Effector memory CD8-positive, alpha-beta T cell (primary cell): ENCODE results near the gene ZNF500.
A peak's percentile ranks its signal among the peaks of the same experiment; 100 is the strongest.

Experiments used
- ATAC-seq: fragments of 150-1000 bp; cut with Tn5 transposase; replicated peaks from 2 replicates; pipeline ENCODE4 v1.10.0; 2021; ENCODE audit warnings: mild to moderate bottlenecking, moderate library complexity
- DNase-seq, 3 experiments: peaks; one replicate each; pipeline ENCODE4 v3.0.0; 2021
- H3K27ac Mint-ChIP-seq, 2 donors: one replicate each; pipeline ENCODE4 v1.8.0; 2022; ENCODE audit warnings: mild to moderate bottlenecking in 2 of 2, mixed read lengths in 2 of 2, moderate library complexity in 2 of 2
- H3K27me3 Mint-ChIP-seq, 2 donors: one replicate each; pipeline ENCODE4 v1.8.0; 2022; ENCODE audit warnings: mixed read lengths in 2 of 2
- H3K36me3 Mint-ChIP-seq: one replicate; pipeline ENCODE4 v1.8.0; 2022; ENCODE audit warnings: mild to moderate bottlenecking, moderate library complexity, mixed read lengths; ENCODE audit not compliant: insufficient read depth
- H3K4me1 Mint-ChIP-seq, 2 donors: one replicate each; pipeline ENCODE4 v1.8.0; 2022; ENCODE audit warnings: low read depth in 2 of 2, mixed read lengths in 2 of 2
- H3K4me3 Mint-ChIP-seq, 2 donors: one replicate each; pipeline ENCODE4 v1.8.0; 2022; ENCODE audit warnings: mild to moderate bottlenecking in 2 of 2, mixed read lengths in 2 of 2, moderate library complexity in 2 of 2
- H3K9me3 Mint-ChIP-seq, 2 donors: one replicate each; pipeline ENCODE4 v1.8.0; 2022; ENCODE audit warnings: mixed read lengths in 2 of 2

ZNF500 gene

GRCh38 chr16:4801051-4801961, 34.3 kb upstream of the ZNF500 start:
- Mint-ChIP-seq H3K27me3 (no peaks in the 10 kb centered on the region), H3K4me1 (peaks cover 4 to 11% of the 10 kb centered on the region in 2 donors), H3K9me3 (no peaks in the 10 kb centered on the region), H3K4me3 (peak overlapping the region; percentile 79 to 87), H3K36me3 (peaks cover 25% of the 10 kb centered on the region), H3K27ac (peak overlapping the region; percentile 80 to 96)
- ATAC-seq (no peak), DNase-seq (no peak)

- no peaks in the 10 kb centered on the region for H3K27me3 Mint-ChIP-seq
- DNase-seq, result no peak
- H3K4me1 Mint-ChIP-seq, result peaks cover 4 to 11% of the 10 kb centered on the region in 2 donors
- H3K27ac Mint-ChIP-seq, result peak overlapping the region in 1 of 2 donors; percentile 96
- peaks cover 24% of the 10 kb centered on the region for H3K36me3 Mint-ChIP-seq
- peak overlapping the region; percentile 67 to 79 for H3K4me3 Mint-ChIP-seq
- no peaks in the 10 kb centered on the region for H3K9me3 Mint-ChIP-seq
- ATAC-seq, result no peak
Observed at GRCh38 chr16:4800290-4801041, 33.5 kb upstream of the ZNF500 start.

- Mint-ChIP-seq H3K9me3 (no peaks in the 10 kb centered on the region), H3K27ac (peak overlapping the region in 1 of 2 donors; percentile 41), H3K4me3 (no peak overlapping the region), H3K4me1 (peaks cover 4 to 11% of the 10 kb centered on the region in 2 donors), H3K27me3 (no peaks in the 10 kb centered on the region), H3K36me3 (peaks cover 16% of the 10 kb centered on the region)
- ATAC-seq (no peak), DNase-seq (no peak)
Observed at GRCh38 chr16:4799171-4799855, 32.4 kb upstream of the ZNF500 start.

GRCh38 chr16:4798456-4798855, 31.5 kb upstream of the ZNF500 start:
- Mint-ChIP-seq H3K4me3 (no peak overlapping the region), H3K4me1 (peaks cover 4 to 11% of the 10 kb centered on the region in 2 donors), H3K27me3 (no peaks in the 10 kb centered on the region), H3K27ac (no peak overlapping the region), H3K9me3 (no peaks in the 10 kb centered on the region), H3K36me3 (peaks cover 16% of the 10 kb centered on the region)
- DNase-seq (no peak), ATAC-seq (no peak)

- DNase-seq, result no peak
Observed at GRCh38 chr16:4797805-4798252, 30.9 kb upstream of the ZNF500 start.

GRCh38 chr16:4796982-4797804, 30.2 kb upstream of the ZNF500 start:
- Mint-ChIP-seq H3K4me3 (no peak overlapping the region), H3K9me3 (no peaks in the 10 kb centered on the region), H3K27me3 (no peaks in the 10 kb centered on the region), H3K36me3 (peaks cover 11% of the 10 kb centered on the region), H3K4me1 (peaks cover 0 to 9% of the 10 kb centered on the region in 2 donors), H3K27ac (peak overlapping the region in 1 of 2 donors; percentile 75)
- ATAC-seq, result no peak
- no peak for DNase-seq

More at GRCh38 chr16:4797805-4798252, 30.9 kb upstream of the ZNF500 start:
- H3K27ac Mint-ChIP-seq, result no peak overlapping the region
- no peaks in the 10 kb centered on the region for H3K9me3 Mint-ChIP-seq
- ATAC-seq, result no peak
- peaks cover under 1 to 9% of the 10 kb centered on the region in 2 donors for H3K4me1 Mint-ChIP-seq
- H3K27me3 Mint-ChIP-seq, result no peaks in the 10 kb centered on the region
- no peak overlapping the region for H3K4me3 Mint-ChIP-seq
- H3K36me3 Mint-ChIP-seq, result peaks cover 12% of the 10 kb centered on the region

GRCh38 chr16:4795828-4796572, 29.0 kb upstream of the ZNF500 start:
- Mint-ChIP-seq H3K36me3 (peaks cover 3% of the 10 kb centered on the region), H3K27me3 (no peaks in the 10 kb centered on the region), H3K9me3 (no peaks in the 10 kb centered on the region), H3K4me1 (peaks cover 0 to 4% of the 10 kb centered on the region in 2 donors), H3K27ac (no peak overlapping the region), H3K4me3 (no peak overlapping the region)
- ATAC-seq (no peak), DNase-seq (no peak)

- peaks cover 3% of the 10 kb centered on the region for H3K36me3 Mint-ChIP-seq
- no peak within 1 kb of the TSS for H3K27ac Mint-ChIP-seq
- DNase-seq (no peak), ATAC-seq (no peak)
- no peaks in the 10 kb centered on the region for H3K27me3 Mint-ChIP-seq
- H3K4me1 Mint-ChIP-seq, result peaks cover 0 to 1% of the 10 kb centered on the region in 2 donors
- no peaks in the 10 kb centered on the region for H3K9me3 Mint-ChIP-seq
- no peak within 1 kb of the TSS for H3K4me3 Mint-ChIP-seq
Observed at GRCh38 chr16:4795181-4795827, 28.3 kb upstream of the ZNF500 start, which contains the start of gene SMIM22. Gene SMIM22 (plus strand): TSS chr16:4795369. CDS start chr16:4795735, 366 bp downstream.

- ATAC-seq (no peak), DNase-seq (no peak)
- Mint-ChIP-seq H3K27me3 (no peaks in the 10 kb centered on the region), H3K4me3 (no peak overlapping the region), H3K4me1 (peaks cover 0 to 3% of the 10 kb centered on the region in 2 donors), H3K36me3 (no peaks in the 10 kb centered on the region), H3K9me3 (no peaks in the 10 kb centered on the region), H3K27ac (no peak overlapping the region)
Observed at GRCh38 chr16:4792951-4793513, 26.1 kb upstream of the ZNF500 start.

- Mint-ChIP-seq H3K9me3 (no peaks in the 10 kb centered on the region), H3K27me3 (no peaks in the 10 kb centered on the region), H3K36me3 (no peaks in the 10 kb centered on the region), H3K4me3 (no peak overlapping the region), H3K4me1 (peaks cover 0 to 3% of the 10 kb centered on the region in 2 donors), H3K27ac (no peak overlapping the region)
- DNase-seq (no peak), ATAC-seq (peak; percentile 27)
Observed at GRCh38 chr16:4790871-4791270, 23.9 kb upstream of the ZNF500 start.

- Mint-ChIP-seq H3K4me3 (no peak overlapping the region), H3K27ac (no peak overlapping the region), H3K27me3 (no peaks in the 10 kb centered on the region), H3K9me3 (no peaks in the 10 kb centered on the region), H3K4me1 (peaks cover 0 to 3% of the 10 kb centered on the region in 2 donors), H3K36me3 (no peaks in the 10 kb centered on the region)
- ATAC-seq (no peak), DNase-seq (no peak)
Observed at GRCh38 chr16:4790261-4790660, 23.3 kb upstream of the ZNF500 start.
